ENCODE data around the gene GJA5. TPM values are rescaled to one million over a fixed set of nuclear protein-coding genes. Genes with fewer than 3 reads are reported as not detected.
A peak's percentile ranks its signal among the peaks of the same experiment; 100 is the strongest.

The GJA5 gene
- total and polyA plus RNA-seq, 8 donors = 0.57 to 4.6 (median 2.0) TPM

- TF ChIP-seq CTCF (IDR thresholded peaks at IDR 0.05) = no peak
- no peak overlapping the region for H3K4me3 ChIP-seq
- intact Hi-C loops (cut with DNase I) = loop anchor here in 1 of 3 donors (10.0 kb wide), 1 partner anchor 159 kb away; no protein-coding TSS in a partner anchor
- no peaks in the 10 kb centered on the region for H3K4me1 ChIP-seq
- H3K27me3 ChIP-seq = no peaks in the 10 kb centered on the region
- no peaks in the 10 kb centered on the region for H3K36me3 ChIP-seq
- H3K27ac ChIP-seq = no peak overlapping the region
- ATAC-seq (no peak), FAIRE-seq (no peak), DNase-seq (no peak)
- 89% methylated on average over 3 of the region's 3 CpGs for WGBS, 2 donors
- H3K9me3 ChIP-seq = no peaks in the 10 kb centered on the region
Measured at GRCh38 chr1:147725685-147726084, 34.7 kb downstream of the GJA5 start.

- intact Hi-C loops (cut with DNase I) = loop anchor here in 2 of 3 donors (5.0 to 10.0 kb wide), 2 partner anchors 161 to 168 kb away; no protein-coding TSS in a partner anchor
- Histone ChIP-seq H3K9me3 (no peaks in the 10 kb centered on the region), H3K27me3 (no peaks in the 10 kb centered on the region), H3K4me3 (no peak overlapping the region), H3K36me3 (no peaks in the 10 kb centered on the region), H3K4me1 (peaks cover 0 to 3% (median 0%) of the 10 kb centered on the region in 3 donors), H3K27ac (no peak overlapping the region)
- WGBS, 2 donors = 51 to 53% methylated on average over 7 of the region's 7 CpGs
- ATAC-seq = peak in 3 of 4 donors; percentile 78 to 93 (median 80)
- DNase-seq = peak in 1 of 6 donors; percentile 11
- peak in 1 of 4 donors; percentile 29 for TF ChIP-seq CTCF (IDR thresholded peaks at IDR 0.05)
- no peak for FAIRE-seq
Measured at GRCh38 chr1:147723691-147724323, 36.6 kb downstream of the GJA5 start.

- H3K36me3 ChIP-seq = no peaks in the 10 kb centered on the region
- ATAC-seq (no peak), DNase-seq (no peak), FAIRE-seq (no peak)
- peaks cover 0 to 3% (median 0%) of the 10 kb centered on the region in 3 donors for H3K4me1 ChIP-seq
- no peak overlapping the region for H3K27ac ChIP-seq
- no peaks in the 10 kb centered on the region for H3K9me3 ChIP-seq
- TF ChIP-seq CTCF (IDR thresholded peaks at IDR 0.05) = no peak
- H3K4me3 ChIP-seq = no peak overlapping the region
- intact Hi-C loops (cut with DNase I) = loop anchor here in 2 of 3 donors (5.0 to 10.0 kb wide), 2 partner anchors 163 to 170 kb away; no protein-coding TSS in a partner anchor
- 83 to 91% methylated on average over 2 of the region's 2 CpGs for WGBS, 2 donors
- H3K27me3 ChIP-seq = no peaks in the 10 kb centered on the region
Measured at GRCh38 chr1:147722124-147722523, 38.3 kb downstream of the GJA5 start.

- WGBS, 2 donors = 83 to 85% methylated on average over 1 of the region's 1 CpG
- H3K27ac ChIP-seq = no peak overlapping the region
- FAIRE-seq (no peak), ATAC-seq (no peak), DNase-seq (no peak)
- no peaks in the 10 kb centered on the region for H3K36me3 ChIP-seq
- peaks cover 0 to 3% (median 0%) of the 10 kb centered on the region in 3 donors for H3K4me1 ChIP-seq
- no peaks in the 10 kb centered on the region for H3K27me3 ChIP-seq
- no peak for TF ChIP-seq CTCF (IDR thresholded peaks at IDR 0.05)
- H3K9me3 ChIP-seq = no peaks in the 10 kb centered on the region
- intact Hi-C loops (cut with DNase I) = loop anchor here in 2 of 3 donors (5.0 to 10.0 kb wide), 2 partner anchors 163 to 171 kb away; no protein-coding TSS in a partner anchor
- H3K4me3 ChIP-seq = no peak overlapping the region
Measured at GRCh38 chr1:147721716-147722115, 38.7 kb downstream of the GJA5 start.

GRCh38 chr1:147720557-147720956 is 39.8 kb downstream of the GJA5 start:
- no peak overlapping the region for H3K27ac ChIP-seq
- H3K36me3 ChIP-seq = no peaks in the 10 kb centered on the region
- ATAC-seq (peak in 1 of 4 donors; percentile 13), DNase-seq (no peak), FAIRE-seq (no peak)
- intact Hi-C loops (cut with DNase I) = loop anchor here in 2 of 3 donors (5.0 to 10.0 kb wide), 2 partner anchors 164 to 172 kb away; no protein-coding TSS in a partner anchor
- WGBS, 2 donors = 91 to 94% methylated on average over 4 of the region's 4 CpGs
- no peaks in the 10 kb centered on the region for H3K27me3 ChIP-seq
- H3K9me3 ChIP-seq = no peaks in the 10 kb centered on the region
- no peak for TF ChIP-seq CTCF (IDR thresholded peaks at IDR 0.05)
- H3K4me3 ChIP-seq = no peak overlapping the region
- peaks cover 0 to 3% (median 0%) of the 10 kb centered on the region in 3 donors for H3K4me1 ChIP-seq
